Esophagus muscularis mucosa (tissue), 4 donors: Measurements from ENCODE around the gene ZNF683. TPM values are rescaled to one million over a fixed set of nuclear protein-coding genes. Genes with fewer than 3 reads are reported as not detected.

ENCODE experiments used
- DNase-seq: peaks from one replicate; pipeline ENCODE4 v3.0.0-alpha.2; 2017; ENCODE audit errors: extremely low spot score
- H3K27ac ChIP-seq, 4 donors: fragments of 200-600 bp; sonication (generic); replicated peaks in 1 of 4; 1 replicate in 3 of 4; 2 replicates in 1 of 4; pipeline ENCODE4 v1.5.1; 2016 to 2019; ENCODE audit warnings: mild to moderate bottlenecking in 1 of 4
- H3K27me3 ChIP-seq, 4 donors: fragments of 200-600 bp; sonication (generic); one replicate each; pipeline versions ENCODE4 v1.5.1 to v1.6.0; 2016 to 2019
- H3K36me3 ChIP-seq, 4 donors: fragments of 200-600 bp; sonication (generic); one replicate each; pipeline ENCODE4 v1.5.1; 2016 to 2019
- H3K4me1 ChIP-seq, 4 donors: fragments of 200-600 bp; sonication (generic); one replicate each; pipeline ENCODE4 v1.5.1; 2016 to 2019
- H3K4me3 ChIP-seq, 4 donors: fragments of 200-600 bp; sonication (generic); 1 replicate in 2 of 4; 2 replicates in 2 of 4; pipeline ENCODE4 v1.5.1; 2016 to 2019; ENCODE audit warnings: mild to moderate bottlenecking in 4 of 4, moderate library complexity in 1 of 4
- H3K9me3 ChIP-seq, 4 donors: fragments of 200-600 bp; sonication (generic); 1 replicate in 3 of 4; 2 replicates in 1 of 4; pipeline ENCODE4 v1.5.1; 2016 to 2019
- CTCF ChIP-seq, 3 experiments: fragments of 200-600 bp in 2 of 3; fragments of 450-650 bp in 1 of 3; sonication (generic) in 2 of 3; IDR thresholded peaks; one replicate each; pipeline ENCODE4 v1.5.1; 2017 to 2019; ENCODE audit warnings: antibody characterized with exemption in 3 of 3, mild to moderate bottlenecking in 2 of 3, moderate library complexity in 1 of 3
- EP300 ChIP-seq: sonication (generic); formaldehyde crosslinking; IDR thresholded peaks from one replicate; pipeline ENCODE4 v1.6.1; 2017; ENCODE audit warnings: antibody characterized with exemption
- POLR2A ChIP-seq: fragments of 450-650 bp; IDR thresholded peaks from one replicate; pipeline ENCODE4 v1.6.1; 2017; ENCODE audit warnings: antibody characterized with exemption, moderate library complexity, mild to moderate bottlenecking, low read depth
- POLR2AphosphoS5 ChIP-seq, 2 donors: sonication (generic); formaldehyde crosslinking; IDR thresholded peaks; one replicate each; pipeline ENCODE4 v1.6.1; 2017; ENCODE audit warnings: antibody characterized with exemption in 2 of 2
- WGBS: methylation state at CpG from one replicate; pipeline ENCODE4 v1.1.5; 2018; 5-methylcytosine and 5-hydroxymethylcytosine counted together
- intact Hi-C: fragments of 100-400 bp; cut with DNase I; formaldehyde crosslinking; loops from one replicate; pipeline ENCODE4 v1.15.1; 2023
- total RNA-seq, 4 donors: library from RNA; depleted of rRNA; stranded (reverse); fragments of >200 nt; gene quantifications; one replicate each; pipeline versions ENCODE4 v1.1.0 to v1.2.1, GENCODE V29; 2016

Gene ZNF683
- total RNA-seq, 4 donors from 2014 or later: not detected

DNA sequence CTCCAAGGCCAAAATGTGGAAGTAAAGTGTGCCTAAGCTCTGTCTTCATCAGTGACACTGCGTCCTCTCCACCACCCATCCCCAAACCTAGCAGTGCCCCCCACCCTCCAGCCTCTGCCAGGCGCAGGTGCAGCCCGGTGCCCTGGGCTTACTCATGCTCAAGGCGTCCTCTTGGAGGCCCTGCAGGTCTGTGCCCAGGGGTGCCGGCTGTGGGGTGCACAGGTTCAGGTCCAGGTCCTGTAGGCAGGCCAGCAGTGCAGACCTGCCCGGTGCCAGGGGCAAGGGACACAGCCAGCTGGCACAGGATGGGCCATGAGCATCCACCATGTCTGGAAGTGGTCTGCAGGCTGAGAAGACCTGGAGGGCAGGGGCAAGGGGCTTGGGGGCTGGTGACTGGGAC, 5.1 kb downstream of the ZNF683 start:
- peaks cover 0 to 3% (median 0%) of the 10 kb centered on the region in 4 donors for H3K9me3 ChIP-seq
- no peak for DNase-seq

DNA sequence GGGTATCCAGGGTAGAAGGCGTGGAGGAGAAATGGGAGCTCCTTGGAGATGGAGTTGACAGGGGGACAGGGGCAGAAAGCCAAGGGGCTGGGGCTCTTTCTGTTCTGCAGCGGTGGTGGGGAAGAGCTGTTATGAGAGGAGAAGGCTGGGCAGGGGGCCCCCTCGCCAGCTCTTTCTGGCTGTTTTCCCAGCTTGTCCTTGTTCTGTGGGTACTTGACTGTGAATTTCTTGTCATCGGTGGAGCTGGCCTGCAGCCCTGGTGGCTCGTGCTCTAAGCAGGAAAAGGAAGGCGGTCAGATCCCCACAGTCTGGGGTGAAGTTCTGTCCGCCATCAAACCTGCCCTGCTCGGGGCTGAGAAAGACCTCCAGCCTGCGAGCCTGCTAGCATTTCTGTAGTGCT, 7.6 kb downstream of the ZNF683 start:
- DNase-seq: no peak
- H3K27ac ChIP-seq: no peak overlapping the region
- no peaks in the 10 kb centered on the region for H3K9me3 ChIP-seq
- intact Hi-C loops: no loop called here
- H3K36me3 ChIP-seq: no peaks in the 10 kb centered on the region
- H3K27me3 ChIP-seq: peaks cover 0 to 86% (median 20%) of the 10 kb centered on the region in 4 donors
- WGBS: 48% methylated on average over 9 of the region's 9 CpGs
- TF ChIP-seq EP300: no peak
- TF ChIP-seq CTCF (IDR thresholded peaks at IDR 0.05): no peak
- TF ChIP-seq POLR2AphosphoS5 (IDR thresholded peaks at IDR 0.05): no peak
- TF ChIP-seq POLR2A: no peak
- H3K4me3 ChIP-seq: no peak overlapping the region
- H3K4me1 ChIP-seq: peaks cover 9 to 13% (median 12%) of the 10 kb centered on the region in 4 donors

More for the DNA sequence above, 5.1 kb downstream of the ZNF683 start:
- Histone ChIP-seq H3K27me3 (peaks cover 0 to 71% (median 0%) of the 10 kb centered on the region in 4 donors), H3K4me1 (peaks cover 0 to 3% (median 0%) of the 10 kb centered on the region in 4 donors), H3K4me3 (no peak overlapping the region), H3K36me3 (no peaks in the 10 kb centered on the region), H3K27ac (no peak overlapping the region)
- TF ChIP-seq POLR2AphosphoS5 (IDR thresholded peaks at IDR 0.05) (no peak), CTCF (IDR thresholded peaks at IDR 0.05) (no peak), POLR2A (no peak), EP300 (no peak)
- intact Hi-C loops: no loop called here
- 75% methylated on average over 1 of the region's 6 CpGs for WGBS

DNA sequence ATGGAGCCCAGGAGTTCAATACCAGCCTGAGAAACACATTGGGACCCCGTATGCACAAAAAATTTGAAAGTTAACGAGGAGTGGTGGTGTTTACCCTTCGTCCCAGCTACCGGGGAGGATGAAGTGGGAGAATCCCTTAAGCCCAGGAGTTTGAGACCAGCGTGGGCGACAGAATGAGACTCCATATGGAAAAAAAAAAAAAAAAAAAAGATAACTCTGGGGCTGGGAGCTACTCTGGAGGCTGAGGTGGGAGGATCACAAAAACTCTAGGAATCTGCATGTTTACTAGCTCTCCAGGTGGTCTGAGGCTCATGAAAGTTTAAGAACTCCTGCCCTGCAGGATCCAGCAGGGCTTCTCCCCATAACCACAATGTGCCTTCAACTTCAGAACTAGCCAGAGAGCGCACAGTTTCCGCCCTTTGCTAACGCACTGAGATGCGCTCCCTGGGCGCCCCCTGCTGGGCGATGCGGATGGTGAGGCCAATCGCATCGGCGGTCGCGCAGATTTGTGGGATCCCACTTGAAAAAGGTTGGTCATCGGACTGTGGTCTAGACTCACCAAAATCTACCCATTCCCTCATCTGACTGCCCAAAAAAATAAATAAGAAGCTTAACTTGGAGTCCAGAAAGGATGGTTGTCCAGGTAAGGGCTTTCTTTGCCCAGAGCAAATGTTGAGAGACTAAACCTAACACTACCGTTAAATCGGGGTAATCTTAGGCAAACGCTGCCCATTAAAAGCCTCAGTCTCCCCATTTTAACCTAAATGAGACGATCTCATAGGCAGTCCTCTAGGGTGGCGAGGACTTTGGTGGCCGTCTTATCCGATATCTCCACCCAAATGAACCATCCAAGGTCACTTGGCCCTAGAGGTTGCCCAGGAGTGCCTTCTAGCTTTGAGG, 8.8 kb downstream of the ZNF683 start:
- Histone ChIP-seq H3K27me3 (peaks cover 0 to 86% (median 25%) of the 10 kb centered on the region in 4 donors), H3K4me1 (peaks cover 10 to 16% (median 15%) of the 10 kb centered on the region in 4 donors), H3K9me3 (no peaks in the 10 kb centered on the region), H3K27ac (no peak overlapping the region), H3K36me3 (no peaks in the 10 kb centered on the region), H3K4me3 (no peak overlapping the region)
- no peak for TF ChIP-seq POLR2AphosphoS5 (IDR thresholded peaks at IDR 0.05)
- TF ChIP-seq CTCF (IDR thresholded peaks at IDR 0.05): peak; percentile 64 to 92 (median 65)
- WGBS: 36% methylated on average over 24 of the region's 26 CpGs
- DNase-seq: peak; percentile 95
- intact Hi-C loops: no loop called here

- Histone ChIP-seq H3K9me3 (no peaks in the 10 kb centered on the region), H3K4me3 (no peak overlapping the region), H3K27ac (no peak overlapping the region), H3K4me1 (peaks cover 10 to 16% (median 15%) of the 10 kb centered on the region in 4 donors), H3K27me3 (peaks cover 0 to 86% (median 25%) of the 10 kb centered on the region in 4 donors), H3K36me3 (no peaks in the 10 kb centered on the region)
- intact Hi-C loops: no loop called here
- no peak for TF ChIP-seq POLR2A
- TF ChIP-seq POLR2AphosphoS5 (IDR thresholded peaks at IDR 0.05): no peak
- TF ChIP-seq EP300: no peak
- TF ChIP-seq CTCF (IDR thresholded peaks at IDR 0.05): no peak
- WGBS: 97% methylated on average over 3 of the region's 3 CpGs
- no peak for DNase-seq
These were observed 10.2 kb downstream of the ZNF683 start for GRCh38 chr1:26362331-26362730.
